SU-DHL-6 (cell line): ENCODE measurements around the gene PARPBP.
"Not testable (repeated sequence)": the region's sequence is repeated elsewhere in the genome, so short reads cannot be mapped to it uniquely, and the experiment has no call there.

Source experiments
- EZH2phosphoT487 ChIP-seq: fragments of 200-600 bp; sonication (generic), shearing (Covaris generic); conservative IDR thresholded peaks from 2 replicates; pipeline ENCODE4 v1.6.1; 2018; ENCODE audit warnings: mild to moderate bottlenecking, antibody characterized with exemption, low read length, moderate library complexity, mixed read lengths
- TF ChIP-seq, protein P1 (sequence below): fragments of 200-600 bp; sonication (generic); IDR thresholded peaks from one replicate; pipeline ENCODE4 v1.5.1; 2017; ENCODE audit warnings: antibody characterized with exemption, mild to moderate bottlenecking, low read length, moderate library complexity; ENCODE audit not compliant: insufficient read depth, poor library complexity, severe bottlenecking

DNA sequence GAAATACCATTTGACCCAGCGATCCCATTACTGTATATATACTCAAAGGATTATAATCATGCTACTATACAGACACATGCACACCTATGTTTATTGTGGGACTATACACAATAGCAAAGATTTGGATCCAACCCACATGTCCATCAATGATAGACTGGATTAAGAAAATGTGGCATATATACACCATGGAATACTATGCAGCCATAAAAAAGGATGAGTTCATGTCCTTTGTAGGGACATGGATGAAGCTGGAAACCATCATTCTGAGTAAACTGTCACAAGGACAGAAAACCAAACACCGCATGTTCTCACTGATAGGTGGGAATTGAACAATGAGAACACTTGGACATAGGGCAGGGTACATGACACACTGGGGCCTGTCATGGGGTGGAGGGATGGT, 120.9 kb downstream of the PARPBP start:
- TF ChIP-seq, protein P1, sequence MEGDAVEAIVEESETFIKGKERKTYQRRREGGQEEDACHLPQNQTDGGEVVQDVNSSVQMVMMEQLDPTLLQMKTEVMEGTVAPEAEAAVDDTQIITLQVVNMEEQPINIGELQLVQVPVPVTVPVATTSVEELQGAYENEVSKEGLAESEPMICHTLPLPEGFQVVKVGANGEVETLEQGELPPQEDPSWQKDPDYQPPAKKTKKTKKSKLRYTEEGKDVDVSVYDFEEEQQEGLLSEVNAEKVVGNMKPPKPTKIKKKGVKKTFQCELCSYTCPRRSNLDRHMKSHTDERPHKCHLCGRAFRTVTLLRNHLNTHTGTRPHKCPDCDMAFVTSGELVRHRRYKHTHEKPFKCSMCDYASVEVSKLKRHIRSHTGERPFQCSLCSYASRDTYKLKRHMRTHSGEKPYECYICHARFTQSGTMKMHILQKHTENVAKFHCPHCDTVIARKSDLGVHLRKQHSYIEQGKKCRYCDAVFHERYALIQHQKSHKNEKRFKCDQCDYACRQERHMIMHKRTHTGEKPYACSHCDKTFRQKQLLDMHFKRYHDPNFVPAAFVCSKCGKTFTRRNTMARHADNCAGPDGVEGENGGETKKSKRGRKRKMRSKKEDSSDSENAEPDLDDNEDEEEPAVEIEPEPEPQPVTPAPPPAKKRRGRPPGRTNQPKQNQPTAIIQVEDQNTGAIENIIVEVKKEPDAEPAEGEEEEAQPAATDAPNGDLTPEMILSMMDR, result not testable (repeated sequence)
- TF ChIP-seq EZH2phosphoT487, result not testable (repeated sequence)
